HepG2 (cell line): ENCODE measurements around the gene OSCP1.

Experiments
- HMGXB4 ChIP-seq, 2 experiments: sonication (generic) in 1 of 2; formaldehyde crosslinking in 1 of 2; IDR thresholded peaks; 2 replicates each; pipeline versions ENCODE4 v1.4.0 to v1.6.1; 2018 to 2020; ENCODE audit warnings: missing genetic modification reagents in 2 of 2, borderline replicate concordance in 1 of 2, low read depth in 1 of 2, mild to moderate bottlenecking in 1 of 2, missing biosample characterization in 1 of 2
- POLR2A ChIP-seq, 2 experiments: IDR thresholded peaks; 2 replicates each; pipeline ENCODE4 v1.6.1; 2011; ENCODE audit warnings: low read depth in 2 of 2, low read length in 2 of 2, mild to moderate bottlenecking in 1 of 2, moderate library complexity in 1 of 2; ENCODE audit not compliant: insufficient read depth in 1 of 2
- SP4 ChIP-seq: sonication (generic); formaldehyde crosslinking; IDR thresholded peaks from 2 replicates; pipeline ENCODE4 v1.8.1; 2023; ENCODE audit warnings: mild to moderate bottlenecking, missing genetic modification reagents
- ZNF687 ChIP-seq: sonication (generic); formaldehyde crosslinking; IDR thresholded peaks from 2 replicates; pipeline ENCODE4 v1.5.1; 2020; ENCODE audit warnings: mild to moderate bottlenecking, missing genetic modification reagents, moderate library complexity

DNA sequence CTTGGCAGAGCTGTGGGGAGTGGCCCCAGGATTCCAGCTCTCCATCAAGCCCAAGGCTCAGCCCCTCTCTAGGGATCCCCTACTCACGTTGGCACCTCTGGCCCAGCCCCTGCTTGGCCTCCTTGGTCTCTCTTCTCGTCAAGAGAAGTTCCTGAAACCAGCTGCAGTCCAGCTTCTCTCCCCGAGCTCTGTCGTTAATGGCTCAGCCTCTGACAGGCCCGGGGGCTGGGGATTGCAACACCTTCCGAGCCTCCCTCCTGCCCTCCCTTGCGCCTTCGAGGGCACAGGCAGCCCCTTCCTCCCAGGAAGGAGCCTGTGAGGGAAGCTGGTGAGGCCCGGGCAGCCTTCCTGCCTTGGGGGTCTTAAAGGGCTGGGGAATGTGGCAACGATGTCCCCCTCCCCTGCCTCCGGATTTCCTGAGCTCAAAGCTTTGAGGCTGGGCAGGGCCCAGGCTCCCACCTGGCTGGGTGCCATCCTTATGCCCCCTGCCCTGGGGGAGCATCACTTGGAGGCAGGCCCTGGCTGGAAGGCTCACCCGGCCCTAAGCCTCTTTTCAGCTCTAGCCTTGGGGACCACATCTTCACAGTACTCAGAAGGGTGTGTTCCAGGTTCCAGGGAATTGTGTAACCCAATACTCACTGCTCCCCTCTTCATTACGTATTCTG is 32.6 kb upstream of the OSCP1 start, which contains the start of gene CSF3R:
- TF ChIP-seq ZNF687 (peak; percentile 89), POLR2A (IDR thresholded peaks at IDR 0.05; ENCODE audit: insufficient read depth in 1 of 2, low read depth in 2 of 2, low read length in 2 of 2) (peak in 1 of 2 experiments; percentile 35; a peak in 1 of 4 replicates), SP4 (no peak), HMGXB4 (CRISPR knock-in tag; IDR thresholded peaks at IDR 0.05; ENCODE audit: borderline replicate concordance in 1 of 2, low read depth in 1 of 2) (no peak; a peak in 2 of 4 replicates)
